CD4-positive, alpha-beta T cell treated with Interleukin-4 for 1 hour (primary cell): ENCODE results near the gene RLN1.
A peak's percentile ranks its signal among the peaks of the same experiment; 100 is the strongest.
"Not testable (repeated sequence)": the region's sequence is repeated elsewhere in the genome, so short reads cannot be mapped to it uniquely, and the experiment has no call there.

Experiments
- DNase-seq, 2 donors: peaks; one replicate each; pipeline ENCODE4 v3.0.0-alpha.2; 2020 to 2022

The RLN1 gene

DNA sequence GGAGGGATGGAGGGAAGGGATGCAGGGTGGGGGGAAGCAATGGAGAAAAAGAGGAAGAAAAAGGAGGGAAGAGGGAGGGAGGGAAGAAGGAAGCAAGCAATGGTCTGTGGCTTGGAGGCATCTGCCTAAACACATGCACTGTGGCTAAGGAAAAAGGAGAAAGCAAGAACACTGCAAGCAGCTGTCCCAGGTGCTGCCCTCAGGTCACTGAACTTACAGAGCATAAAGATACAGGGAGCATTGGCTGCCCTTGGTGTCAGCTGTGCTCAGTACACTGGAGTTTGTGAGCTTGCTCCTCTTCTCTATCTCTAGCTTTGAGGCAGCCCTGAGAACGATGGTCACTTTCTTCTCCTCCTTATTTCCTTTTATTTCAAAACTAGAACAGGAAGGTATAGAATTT is 18.1 kb downstream of the RLN1 start:
- DNase-seq, result not testable (repeated sequence)

DNA sequence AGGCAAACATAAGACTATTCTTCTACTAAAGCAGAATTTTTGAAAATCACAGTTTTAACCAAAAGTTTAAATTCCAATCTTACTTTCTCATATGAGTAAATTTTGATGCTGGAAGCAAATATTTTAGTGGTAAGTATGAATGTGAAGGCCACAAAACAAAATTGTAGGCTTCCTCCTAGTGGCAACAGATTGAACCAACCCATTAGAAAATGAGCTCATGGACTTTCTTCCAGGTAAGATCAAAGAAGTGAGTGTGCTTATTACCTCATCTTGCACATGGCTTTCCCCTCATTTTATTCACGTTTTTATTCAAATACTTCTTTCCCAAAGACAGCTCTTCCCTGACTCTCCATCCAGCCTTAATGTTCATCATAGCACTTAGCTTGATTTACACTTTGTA is 18.6 kb downstream of the RLN1 start:
- DNase-seq, result no peak

DNA sequence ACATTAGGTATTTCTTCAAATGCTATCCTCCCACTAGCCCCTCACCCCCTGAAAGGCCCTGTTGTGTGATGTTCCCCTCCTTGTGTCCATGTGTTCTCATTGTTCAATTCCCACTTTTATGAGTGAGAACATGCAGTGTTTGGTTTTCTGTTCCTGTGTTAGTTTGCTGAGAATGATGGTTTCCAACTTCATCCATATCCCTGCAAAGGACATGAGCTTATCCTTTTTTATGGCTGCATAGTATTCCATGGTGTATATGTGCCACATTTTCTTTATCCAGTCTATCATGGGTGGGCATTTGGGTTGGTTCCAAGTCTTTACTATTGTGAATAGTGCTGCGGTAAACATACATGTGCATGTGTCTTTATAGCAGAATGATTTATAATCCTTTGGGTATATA is 23.3 kb downstream of the RLN1 start:
- DNase-seq, result not testable (repeated sequence)

DNA sequence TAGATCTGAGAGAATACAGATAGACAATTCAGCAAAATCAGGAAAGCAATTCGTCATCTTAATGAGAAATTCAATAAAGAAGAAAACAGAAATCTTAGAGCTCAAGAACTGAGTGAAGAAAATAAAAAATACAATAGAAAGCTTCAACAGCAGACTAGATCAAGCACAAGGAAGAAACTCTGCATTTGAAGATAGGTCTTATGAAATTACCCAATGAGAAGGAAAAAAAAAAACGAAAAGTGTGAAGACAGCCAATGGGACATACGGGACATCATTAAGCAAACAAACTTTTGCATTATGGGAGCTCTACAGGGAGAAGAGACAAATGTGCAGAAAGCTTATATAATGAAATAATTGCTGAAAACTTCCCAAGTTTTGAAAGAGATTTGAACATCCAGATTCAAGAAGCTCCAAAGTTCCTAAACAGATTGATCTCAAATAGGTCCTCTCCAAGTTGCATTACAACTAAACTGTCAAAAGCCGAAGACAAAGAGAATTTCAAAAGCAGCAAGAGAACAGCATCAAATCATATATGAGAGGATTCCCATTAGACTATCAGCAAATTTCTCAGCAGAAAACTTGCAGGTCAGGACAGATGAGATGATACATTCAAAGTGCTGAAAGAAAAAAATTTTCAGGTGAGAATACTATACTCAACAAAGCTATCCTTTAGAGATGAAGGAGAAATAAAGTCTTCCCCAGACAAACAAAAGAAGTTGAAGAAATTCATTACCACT is 24.3 kb downstream of the RLN1 start:
- DNase-seq, result no peak

DNA sequence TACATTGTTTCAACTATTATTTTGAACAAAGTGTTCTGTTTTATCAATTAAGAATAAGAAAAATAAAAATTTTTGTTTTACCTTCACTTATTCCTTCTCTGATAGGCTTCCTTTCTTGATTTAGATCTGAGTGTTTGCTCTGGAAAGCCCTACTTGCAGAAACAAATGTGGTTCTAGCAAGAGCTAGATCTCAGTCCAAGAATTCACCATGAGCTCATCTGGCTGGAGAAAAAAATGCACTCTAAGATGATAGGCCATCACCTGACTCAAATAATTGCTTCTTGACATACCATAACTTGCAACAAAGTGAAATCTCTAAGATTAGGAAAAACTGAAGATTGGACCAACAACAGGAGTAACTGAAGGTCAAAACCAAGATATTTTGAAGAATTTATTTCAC is 28.8 kb downstream of the RLN1 start:
- DNase-seq, result no peak

DNA sequence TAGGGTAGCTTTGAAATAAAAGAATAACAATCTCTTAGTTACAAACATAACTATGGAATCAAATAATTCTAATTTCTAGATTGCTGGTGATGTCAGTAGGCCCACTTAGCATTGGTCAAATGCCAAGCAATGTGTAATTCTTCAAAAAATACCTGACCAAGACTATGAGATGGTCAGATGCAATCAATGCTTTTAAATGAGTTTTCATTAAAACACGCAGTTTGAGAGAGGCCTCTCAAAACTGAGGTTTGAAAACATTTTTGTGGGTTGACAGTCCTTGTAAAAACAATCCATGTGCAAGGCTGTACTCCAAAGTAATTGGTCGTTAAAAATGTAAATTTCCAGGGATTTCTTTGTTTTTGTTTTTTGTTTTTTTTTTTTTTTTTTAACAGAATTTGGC is 33.9 kb downstream of the RLN1 start:
- no peak for DNase-seq

DNA sequence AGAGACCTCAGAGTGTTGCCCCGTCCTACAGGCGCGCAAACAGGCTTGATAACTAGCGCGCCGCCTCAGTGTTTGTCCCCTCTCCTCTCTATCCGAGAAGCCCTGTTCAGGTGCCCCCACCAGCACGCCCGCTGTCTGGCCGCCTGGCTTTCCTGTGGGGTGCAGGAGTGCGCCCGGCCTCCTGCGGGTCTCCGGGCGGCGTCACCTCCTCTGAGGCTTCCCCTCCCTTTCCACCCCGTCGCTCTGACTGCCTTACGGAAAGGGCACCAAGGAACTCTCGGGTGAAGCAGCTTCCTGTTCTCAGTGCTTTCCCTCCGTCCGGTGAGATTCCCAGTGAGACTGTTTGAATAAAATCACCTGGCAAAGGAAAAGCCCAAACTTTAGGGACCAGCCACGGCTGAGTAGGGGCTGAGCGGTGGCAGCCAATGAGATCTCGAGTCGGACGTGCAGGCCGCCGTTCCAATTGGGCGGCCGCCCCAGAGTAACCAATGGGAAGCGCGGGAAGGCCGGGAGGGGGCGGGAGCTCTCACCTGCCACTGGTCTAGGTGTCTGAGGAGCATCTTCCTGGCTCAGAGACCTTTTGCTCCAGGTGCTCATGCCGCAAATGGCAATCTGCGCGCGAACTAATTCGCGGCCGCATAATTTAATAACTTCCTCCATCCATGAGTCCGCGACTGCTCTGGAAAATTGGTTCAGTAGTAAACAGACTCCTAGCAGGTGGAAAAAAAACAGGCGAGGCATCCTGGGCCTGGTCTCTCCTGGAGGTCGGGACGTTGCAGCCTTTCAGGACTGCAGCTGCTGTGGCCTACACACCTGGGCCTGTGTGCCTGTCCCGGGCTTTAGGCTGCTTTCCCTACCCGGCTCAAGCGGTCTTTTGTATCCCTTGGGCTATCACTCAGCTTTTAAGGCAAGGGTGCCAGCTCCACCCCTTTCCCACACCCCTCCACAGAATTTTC is 35.6 kb downstream of the RLN1 start, which contains the start of gene RLN2:
RLN2 (minus strand) TSS at position 877 of the 956 bp plus-strand sequence; CDS start at position 741, 136 bp downstream.
- peak in 1 of 2 donors; percentile 24 for DNase-seq

DNA sequence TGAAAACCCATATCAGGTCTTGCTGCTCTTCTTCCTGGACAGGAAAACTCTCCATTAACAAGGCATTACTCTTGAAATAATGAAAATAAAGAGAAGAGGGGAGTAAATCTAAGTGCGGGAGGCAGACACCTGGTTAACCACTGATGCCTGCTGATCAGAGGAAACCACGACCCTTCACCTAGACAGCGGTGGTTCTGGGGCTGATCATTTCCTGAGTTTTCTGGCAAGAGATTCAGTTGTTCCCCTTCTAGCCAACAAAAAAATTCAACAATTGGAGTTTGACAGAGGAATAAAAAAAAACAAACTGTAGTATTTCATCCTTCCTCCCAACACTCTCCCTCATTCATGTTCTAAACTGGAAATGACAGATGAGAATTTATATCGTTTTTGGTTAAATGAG is 38.1 kb downstream of the RLN1 start:
- peak in 1 of 2 donors; percentile 16 for DNase-seq

DNA sequence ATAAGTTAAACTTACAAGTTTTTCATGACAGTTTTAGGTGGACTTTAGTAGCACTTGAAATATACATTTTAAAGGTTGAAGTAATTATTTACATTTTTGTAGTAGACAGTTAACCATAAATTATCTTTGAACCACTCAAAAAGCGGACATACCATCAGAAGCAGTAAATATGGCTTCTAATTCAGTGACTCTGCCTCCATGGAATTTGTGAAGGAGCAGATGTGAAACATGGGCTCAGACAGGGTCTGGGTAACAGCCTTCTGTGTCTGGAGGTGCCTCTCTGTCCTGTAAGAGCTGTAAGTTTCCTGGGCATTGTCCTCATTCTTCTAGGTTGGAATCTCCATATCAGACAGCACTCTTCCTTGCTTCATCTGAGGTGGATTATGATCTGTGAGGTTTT is 47.5 kb downstream of the RLN1 start:
- no peak for DNase-seq

DNA sequence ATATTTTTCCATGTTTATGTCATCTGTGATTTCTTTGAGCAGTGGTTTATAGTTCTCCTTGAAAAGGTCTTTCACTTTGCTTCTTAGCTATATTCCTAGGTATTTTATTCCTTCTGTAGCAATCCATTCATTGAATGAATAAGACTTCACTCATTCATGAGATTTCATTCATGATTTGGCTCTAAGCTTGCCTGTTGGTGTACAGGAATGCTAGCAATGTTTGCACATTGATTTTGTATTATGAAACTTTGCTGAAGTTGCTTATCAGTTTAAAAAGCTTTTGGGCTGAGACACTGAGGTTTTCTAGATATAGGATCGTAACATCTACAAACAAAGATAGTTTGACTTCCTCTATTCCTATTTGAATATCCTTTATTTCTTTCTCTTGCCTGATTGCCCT is 51.1 kb downstream of the RLN1 start:
- no peak for DNase-seq

DNA sequence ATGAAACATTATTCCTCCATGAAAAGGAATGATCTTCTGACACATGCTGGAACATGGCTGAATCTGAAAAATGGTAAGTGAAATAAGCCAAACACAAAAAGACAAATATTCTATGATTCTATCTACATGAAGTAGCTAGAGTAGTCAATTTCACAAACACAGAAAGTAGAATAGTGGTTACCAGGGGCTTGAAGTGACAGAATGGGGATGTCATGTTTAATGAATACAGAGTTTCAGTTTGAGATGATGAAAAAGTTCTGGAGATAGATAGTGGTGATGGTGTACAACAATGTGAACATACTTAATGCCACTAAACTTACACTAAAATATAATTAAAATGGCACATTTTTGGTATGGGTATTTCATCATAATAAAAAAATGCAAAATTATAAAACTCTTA is 53.4 kb downstream of the RLN1 start:
- no peak for DNase-seq
